ENCODE results near the gene INPP5A.

The INPP5A gene

GRCh38 chr10:132527339-132528063 lies 10.1 kb upstream of the INPP5A start:
- Histone ChIP-seq H3K9me3 (ENCODE audit: control extremely low read depth in 1 of 5, control insufficient read depth in 4 of 5, insufficient read depth in 2 of 5, low read depth in 1 of 5, low read length in 4 of 5) (peaks cover 0 to 13% (median 5%) of the 10 kb centered on the region in 5 experiments), H3K4me3 (ENCODE audit: control insufficient read depth in 1 of 7, extremely low read depth in 1 of 7, insufficient read depth in 4 of 7, low read depth in 2 of 7, low read length in 6 of 7) (no peak overlapping the region), H3K27me3 (replicated peaks in 2 of 5; ENCODE audit: control insufficient read depth in 4 of 5, insufficient read depth in 5 of 5, low read length in 4 of 5) (peaks cover 0 to 11% (median 0%) of the 10 kb centered on the region in 5 experiments), H3K4me1 (ENCODE audit: control extremely low read depth in 1 of 4, control insufficient read depth in 4 of 4, insufficient read depth in 4 of 4, low read length in 3 of 4) (no peaks in the 10 kb centered on the region), H3K27ac (ENCODE audit: insufficient read depth in 1 of 2, low read depth in 1 of 2, low read length in 2 of 2, poor library complexity in 1 of 2, severe bottlenecking in 2 of 2) (no peak overlapping the region), H3K36me3 (ENCODE audit: control insufficient read depth in 4 of 4, insufficient read depth in 4 of 4, low read length in 3 of 4) (no peaks in the 10 kb centered on the region)
- 91% methylated on average over 21 of the region's 21 CpGs for WGBS (ENCODE audit: insufficient coverage)
- CTCF ChIA-PET, result interaction anchor here (1.4 kb wide), 2 partner anchors 9 to 15 kb away, joined by 4 to 5 read pairs; no protein-coding TSS in a partner anchor
- DNase-seq, result no peak
- POLR2A ChIA-PET, result no interaction called here

DNA sequence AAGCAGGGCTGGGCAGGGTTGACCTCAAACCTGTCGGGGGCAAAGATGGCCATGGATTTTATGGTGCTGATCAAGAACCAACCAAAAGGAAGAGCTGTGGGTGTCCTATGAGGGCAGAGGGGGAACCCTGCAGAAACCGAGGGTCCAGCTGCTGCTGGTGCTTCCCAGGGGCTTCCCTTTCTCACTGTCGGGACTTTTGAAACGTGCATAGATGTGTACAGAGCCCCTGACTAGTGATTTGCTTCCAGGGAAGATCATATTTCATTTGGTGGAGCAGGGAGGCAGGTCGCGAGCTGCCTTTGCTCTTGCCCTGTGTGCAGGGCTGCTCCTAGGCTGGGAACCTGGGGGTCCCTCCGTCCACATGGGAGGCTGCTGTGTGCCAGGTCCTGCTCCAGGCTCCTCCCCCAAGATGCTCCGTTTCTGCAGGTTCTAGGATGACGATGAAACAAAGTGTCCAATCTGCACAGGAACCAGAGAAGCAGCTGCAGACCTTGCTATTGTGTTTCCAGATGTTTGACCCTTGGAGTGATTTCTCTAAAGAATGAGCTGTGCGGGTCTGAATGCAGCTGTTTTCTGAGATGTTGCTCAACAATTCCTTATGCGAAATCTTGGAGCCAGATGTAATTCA lies 9.4 kb upstream of the INPP5A start:
- Histone ChIP-seq H3K27ac (ENCODE audit: insufficient read depth in 1 of 2, low read depth in 1 of 2, low read length in 2 of 2, poor library complexity in 1 of 2, severe bottlenecking in 2 of 2) (no peak overlapping the region), H3K27me3 (replicated peaks in 2 of 5; ENCODE audit: control insufficient read depth in 4 of 5, insufficient read depth in 5 of 5, low read length in 4 of 5) (peaks cover 0 to 11% (median 0%) of the 10 kb centered on the region in 5 experiments), H3K9me3 (ENCODE audit: control extremely low read depth in 1 of 5, control insufficient read depth in 4 of 5, insufficient read depth in 2 of 5, low read depth in 1 of 5, low read length in 4 of 5) (peaks cover 0 to 13% (median 5%) of the 10 kb centered on the region in 5 experiments), H3K36me3 (ENCODE audit: control insufficient read depth in 4 of 4, insufficient read depth in 4 of 4, low read length in 3 of 4) (no peaks in the 10 kb centered on the region), H3K4me1 (ENCODE audit: control extremely low read depth in 1 of 4, control insufficient read depth in 4 of 4, insufficient read depth in 4 of 4, low read length in 3 of 4) (no peaks in the 10 kb centered on the region), H3K4me3 (ENCODE audit: control insufficient read depth in 1 of 7, extremely low read depth in 1 of 7, insufficient read depth in 4 of 7, low read depth in 2 of 7, low read length in 6 of 7) (no peak overlapping the region)
- no peak for DNase-seq
- POLR2A ChIA-PET, result no interaction called here
- CTCF ChIA-PET, result interaction anchor here (1.4 kb wide), 2 partner anchors 8 to 14 kb away, joined by 4 to 5 read pairs; no protein-coding TSS in a partner anchor
- 76% methylated on average over 9 of the region's 11 CpGs for WGBS (ENCODE audit: insufficient coverage)

DNA sequence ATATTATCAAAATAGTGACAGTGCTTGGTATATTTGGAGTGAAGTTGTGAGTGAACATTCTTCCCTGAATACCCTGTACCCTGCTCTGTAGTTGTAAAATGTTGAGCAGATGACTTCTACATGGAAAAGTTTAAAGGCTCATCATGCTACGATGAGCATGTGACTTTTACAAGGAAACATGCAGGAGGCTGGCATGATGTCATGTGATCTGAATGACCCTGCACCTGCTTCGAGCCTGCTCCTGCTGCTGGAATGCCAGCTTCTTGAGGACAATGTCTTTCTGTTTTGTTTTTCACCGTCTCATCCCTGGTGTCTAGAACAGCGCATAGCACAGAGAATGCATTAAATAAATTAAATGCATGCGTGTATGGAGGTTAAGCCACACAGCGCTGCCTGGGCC lies 5.4 kb upstream of the INPP5A start:
- Histone ChIP-seq H3K9me3 (ENCODE audit: control extremely low read depth in 1 of 5, control insufficient read depth in 4 of 5, insufficient read depth in 2 of 5, low read depth in 1 of 5, low read length in 4 of 5) (peaks cover 0 to 13% (median 5%) of the 10 kb centered on the region in 5 experiments), H3K27me3 (replicated peaks in 2 of 5; ENCODE audit: control insufficient read depth in 4 of 5, insufficient read depth in 5 of 5, low read length in 4 of 5) (peaks cover 0 to 11% (median 0%) of the 10 kb centered on the region in 5 experiments), H3K4me3 (ENCODE audit: control insufficient read depth in 1 of 7, extremely low read depth in 1 of 7, insufficient read depth in 4 of 7, low read depth in 2 of 7, low read length in 6 of 7) (no peak overlapping the region), H3K36me3 (ENCODE audit: control insufficient read depth in 4 of 4, insufficient read depth in 4 of 4, low read length in 3 of 4) (no peaks in the 10 kb centered on the region), H3K4me1 (ENCODE audit: control extremely low read depth in 1 of 4, control insufficient read depth in 4 of 4, insufficient read depth in 4 of 4, low read length in 3 of 4) (peaks cover 2 to 14% (median 10%) of the 10 kb centered on the region in 4 experiments), H3K27ac (ENCODE audit: insufficient read depth in 1 of 2, low read depth in 1 of 2, low read length in 2 of 2, poor library complexity in 1 of 2, severe bottlenecking in 2 of 2) (no peak overlapping the region)
- no peak for DNase-seq
- CTCF ChIA-PET, result interaction anchor here (1.4 kb wide), 1 partner anchor 12 kb away, joined by 3 read pairs; no protein-coding TSS in a partner anchor
- POLR2A ChIA-PET, result no interaction called here
- WGBS (ENCODE audit: insufficient coverage), result 98% methylated on average over 5 of the region's 6 CpGs

DNA sequence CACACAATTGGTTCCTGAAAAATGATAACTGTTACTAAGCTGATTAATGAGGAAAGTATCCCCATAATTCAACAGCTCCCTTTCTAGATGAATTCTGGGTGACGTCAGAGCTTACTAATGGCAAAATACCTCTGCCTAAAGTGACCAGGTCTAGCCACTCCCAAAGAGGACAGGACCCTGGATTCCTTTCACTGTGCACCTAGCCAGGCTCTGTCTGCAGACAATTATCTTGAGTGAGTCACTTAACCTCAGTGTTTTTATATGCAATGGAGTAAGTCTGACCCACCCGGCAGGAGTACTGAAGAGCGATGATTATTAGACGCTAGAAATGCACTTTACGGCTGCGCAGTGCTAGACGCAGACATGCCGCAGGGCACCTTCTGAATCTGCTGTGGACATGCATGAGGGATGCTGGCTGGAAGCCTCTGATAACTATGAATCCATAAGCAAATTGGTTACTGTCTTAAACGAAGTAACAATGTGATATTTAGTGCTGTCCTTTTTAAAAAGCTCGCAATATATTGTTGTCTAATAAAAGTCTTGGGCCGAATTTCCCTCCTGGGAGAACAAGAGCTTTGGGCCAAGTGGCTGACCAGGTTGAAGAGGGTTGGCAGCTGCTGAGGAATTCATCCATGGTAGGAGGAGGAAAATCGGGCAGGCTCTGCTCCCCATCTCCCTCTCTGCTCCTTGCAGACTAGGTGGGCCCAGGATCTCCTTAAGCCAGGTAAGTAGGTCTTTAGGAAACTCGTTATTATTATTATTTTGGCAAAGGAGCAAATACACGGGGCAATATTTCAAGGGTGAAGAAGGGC lies 4.6 kb upstream of the INPP5A start:
- POLR2A ChIA-PET, result no interaction called here
- Histone ChIP-seq H3K36me3 (ENCODE audit: control insufficient read depth in 4 of 4, insufficient read depth in 4 of 4, low read length in 3 of 4) (no peaks in the 10 kb centered on the region), H3K27me3 (replicated peaks in 2 of 5; ENCODE audit: control insufficient read depth in 4 of 5, insufficient read depth in 5 of 5, low read length in 4 of 5) (peaks cover 0 to 6% (median 0%) of the 10 kb centered on the region in 5 experiments), H3K4me3 (ENCODE audit: control insufficient read depth in 1 of 7, extremely low read depth in 1 of 7, insufficient read depth in 4 of 7, low read depth in 2 of 7, low read length in 6 of 7) (no peak overlapping the region), H3K4me1 (ENCODE audit: control extremely low read depth in 1 of 4, control insufficient read depth in 4 of 4, insufficient read depth in 4 of 4, low read length in 3 of 4) (peaks cover 2 to 14% (median 11%) of the 10 kb centered on the region in 4 experiments), H3K9me3 (ENCODE audit: control extremely low read depth in 1 of 5, control insufficient read depth in 4 of 5, insufficient read depth in 2 of 5, low read depth in 1 of 5, low read length in 4 of 5) (peaks cover 0 to 13% (median 5%) of the 10 kb centered on the region in 5 experiments), H3K27ac (ENCODE audit: insufficient read depth in 1 of 2, low read depth in 1 of 2, low read length in 2 of 2, poor library complexity in 1 of 2, severe bottlenecking in 2 of 2) (no peak overlapping the region)
- WGBS (ENCODE audit: insufficient coverage), result 97% methylated on average over 12 of the region's 14 CpGs
- CTCF ChIA-PET, result interaction anchor here (1.4 to 1.8 kb wide), 2 partner anchors 12 to 73 kb away, joined by 3 to 5 read pairs; no protein-coding TSS in a partner anchor
- no peak for DNase-seq

DNA sequence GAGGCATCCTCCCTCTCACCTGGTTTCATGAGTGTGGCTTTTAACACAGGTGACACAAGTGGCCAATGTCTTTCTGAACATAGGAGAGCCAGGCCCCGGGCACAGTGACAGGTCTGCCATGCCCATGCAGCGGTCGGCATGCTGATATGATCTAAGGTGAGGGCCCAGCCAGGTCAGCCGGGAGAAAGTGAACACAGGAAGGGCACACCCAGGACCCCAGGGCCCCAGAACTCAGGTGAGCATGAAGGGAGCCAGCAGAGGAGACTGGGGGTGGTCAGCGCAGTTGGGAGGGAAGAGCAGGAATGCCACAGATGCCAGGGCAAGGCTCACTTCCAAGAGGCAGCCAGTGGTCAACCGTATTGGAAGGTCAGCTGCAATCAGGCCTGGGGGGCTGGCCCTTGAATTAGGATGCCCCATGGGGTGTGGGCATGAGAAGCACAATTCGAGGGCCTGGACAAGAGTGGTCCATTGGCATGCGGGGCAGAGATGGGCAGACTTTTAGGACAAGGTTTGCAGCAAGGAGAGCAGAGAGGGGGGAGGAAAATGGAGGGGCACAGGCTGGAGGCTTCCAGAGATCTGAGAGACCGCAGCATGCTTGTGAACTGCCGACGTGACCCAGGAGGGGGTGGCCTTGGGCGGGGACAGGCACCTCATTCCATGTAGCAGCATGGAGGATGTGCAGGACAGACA lies 3.9 kb upstream of the INPP5A start:
- peaks cover 0 to 1% (median 0%) of the 10 kb centered on the region in 5 experiments for H3K27me3 ChIP-seq (replicated peaks in 2 of 5; ENCODE audit: control insufficient read depth in 4 of 5, insufficient read depth in 5 of 5, low read length in 4 of 5)
- no peak overlapping the region for H3K27ac ChIP-seq (ENCODE audit: insufficient read depth in 1 of 2, low read depth in 1 of 2, low read length in 2 of 2, poor library complexity in 1 of 2, severe bottlenecking in 2 of 2)
- WGBS (ENCODE audit: insufficient coverage), result 89% methylated on average over 11 of the region's 12 CpGs
- no peak for DNase-seq
- ChIA-PET POLR2A (no interaction called here), CTCF (interaction anchor here (1.8 kb wide), 1 partner anchor 74 kb away, joined by 5 read pairs; no protein-coding TSS in a partner anchor)
- H3K4me3 ChIP-seq (ENCODE audit: control insufficient read depth in 1 of 7, extremely low read depth in 1 of 7, insufficient read depth in 4 of 7, low read depth in 2 of 7, low read length in 6 of 7), result no peak overlapping the region
- peaks cover 2 to 21% (median 18%) of the 10 kb centered on the region in 4 experiments for H3K4me1 ChIP-seq (ENCODE audit: control extremely low read depth in 1 of 4, control insufficient read depth in 4 of 4, insufficient read depth in 4 of 4, low read length in 3 of 4)
- H3K36me3 ChIP-seq (ENCODE audit: control insufficient read depth in 4 of 4, insufficient read depth in 4 of 4, low read length in 3 of 4), result no peaks in the 10 kb centered on the region
- peaks cover 0 to 13% (median 5%) of the 10 kb centered on the region in 5 experiments for H3K9me3 ChIP-seq (ENCODE audit: control extremely low read depth in 1 of 5, control insufficient read depth in 4 of 5, insufficient read depth in 2 of 5, low read depth in 1 of 5, low read length in 4 of 5)

DNA sequence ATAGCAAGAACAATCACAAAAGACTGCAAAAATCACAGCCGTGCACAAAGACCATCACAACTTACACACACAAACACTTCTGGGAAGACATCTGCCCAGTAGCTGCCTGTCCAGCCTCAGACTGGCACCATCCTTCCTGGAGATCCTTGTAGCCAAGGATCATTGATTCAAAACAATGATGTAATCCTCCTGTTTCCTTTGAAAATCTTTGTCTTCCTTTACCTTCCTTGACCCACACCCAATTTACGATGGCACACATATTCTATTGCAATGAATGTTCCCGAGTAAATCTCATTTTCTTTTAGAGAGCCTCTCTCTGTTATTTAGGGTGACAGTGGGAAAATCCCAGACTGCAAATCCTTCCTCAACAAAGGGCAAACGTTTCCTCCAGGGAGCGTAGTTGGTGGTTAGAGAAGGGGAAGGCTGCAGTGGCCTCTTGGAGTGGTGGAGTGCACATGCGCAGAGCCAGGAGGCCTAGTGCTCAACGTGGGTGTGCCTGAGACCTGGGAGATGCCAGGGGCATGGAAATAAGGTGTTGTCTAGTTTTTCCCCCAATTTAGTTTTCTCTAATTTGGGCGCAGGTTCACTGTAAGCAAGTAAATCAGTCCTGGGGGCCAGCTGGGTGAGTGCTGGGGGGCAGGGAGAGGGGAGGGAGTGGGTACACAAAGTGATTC lies 3.1 kb upstream of the INPP5A start:
- ChIA-PET CTCF (interaction anchor here (1.8 to 2.7 kb wide), 2 partner anchors 13 to 75 kb away, joined by 5 to 7 read pairs; no protein-coding TSS in a partner anchor), POLR2A (no interaction called here)
- Histone ChIP-seq H3K4me1 (ENCODE audit: control extremely low read depth in 1 of 4, control insufficient read depth in 4 of 4, insufficient read depth in 4 of 4, low read length in 3 of 4) (peaks cover 5 to 29% (median 26%) of the 10 kb centered on the region in 4 experiments), H3K9me3 (ENCODE audit: control extremely low read depth in 1 of 5, control insufficient read depth in 4 of 5, insufficient read depth in 2 of 5, low read depth in 1 of 5, low read length in 4 of 5) (peaks cover 0 to 13% (median 5%) of the 10 kb centered on the region in 5 experiments), H3K27ac (ENCODE audit: insufficient read depth in 1 of 2, low read depth in 1 of 2, low read length in 2 of 2, poor library complexity in 1 of 2, severe bottlenecking in 2 of 2) (no peak overlapping the region), H3K27me3 (replicated peaks in 2 of 5; ENCODE audit: control insufficient read depth in 4 of 5, insufficient read depth in 5 of 5, low read length in 4 of 5) (peaks cover 0 to under 1% (median 0%) of the 10 kb centered on the region in 5 experiments), H3K36me3 (ENCODE audit: control insufficient read depth in 4 of 4, insufficient read depth in 4 of 4, low read length in 3 of 4) (no peaks in the 10 kb centered on the region), H3K4me3 (ENCODE audit: control insufficient read depth in 1 of 7, extremely low read depth in 1 of 7, insufficient read depth in 4 of 7, low read depth in 2 of 7, low read length in 6 of 7) (no peak overlapping the region)
- WGBS (ENCODE audit: insufficient coverage), result 88% methylated on average over 5 of the region's 8 CpGs
- DNase-seq, result no peak

Measured in common myeloid progenitor, CD34-positive (primary cell).